Dedifferentiated amniotic fluid mesenchymal stem cell (primary cell): ENCODE measurements around the gene SYNGAP1.

Experiments used
- DNase-seq: peaks from one replicate; pipeline ENCODE4 v3.0.0-alpha.2; 2016; ENCODE audit errors: extremely low spot score

SYNGAP1 gene

GRCh38 chr6:33438978-33439594, 19.2 kb downstream of the SYNGAP1 start:
- DNase-seq: no peak

- DNase-seq: no peak
These were observed 20.2 kb downstream of the SYNGAP1 start for GRCh38 chr6:33439956-33440648.

DNA sequence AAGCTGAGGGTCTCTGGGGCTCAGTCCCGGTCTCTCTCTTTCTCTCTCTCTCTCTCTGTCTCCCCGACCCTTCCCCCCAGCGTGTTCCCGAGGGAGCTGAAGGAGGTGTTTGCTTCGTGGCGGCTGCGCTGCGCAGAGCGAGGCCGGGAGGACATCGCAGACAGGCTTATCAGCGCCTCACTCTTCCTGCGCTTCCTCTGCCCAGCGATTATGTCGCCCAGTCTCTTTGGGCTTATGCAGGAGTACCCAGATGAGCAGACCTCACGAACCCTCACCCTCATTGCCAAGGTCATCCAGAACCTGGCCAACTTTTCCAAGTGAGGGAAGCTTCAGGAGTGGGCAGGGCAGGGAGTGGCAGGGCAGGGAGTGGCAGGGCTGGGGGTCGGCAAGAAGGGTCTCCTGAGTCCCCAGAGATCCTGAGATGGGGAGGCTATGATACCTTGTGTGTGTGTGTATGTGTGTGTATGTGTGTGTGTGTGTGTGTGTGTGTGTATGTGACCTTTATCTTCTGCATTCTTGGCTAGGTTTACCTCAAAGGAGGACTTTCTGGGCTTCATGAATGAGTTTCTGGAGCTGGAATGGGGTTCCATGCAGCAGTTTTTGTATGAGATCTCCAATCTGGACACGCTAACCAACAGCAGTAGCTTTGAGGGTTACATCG, 20.9 kb downstream of the SYNGAP1 start:
- no peak for DNase-seq

DNA sequence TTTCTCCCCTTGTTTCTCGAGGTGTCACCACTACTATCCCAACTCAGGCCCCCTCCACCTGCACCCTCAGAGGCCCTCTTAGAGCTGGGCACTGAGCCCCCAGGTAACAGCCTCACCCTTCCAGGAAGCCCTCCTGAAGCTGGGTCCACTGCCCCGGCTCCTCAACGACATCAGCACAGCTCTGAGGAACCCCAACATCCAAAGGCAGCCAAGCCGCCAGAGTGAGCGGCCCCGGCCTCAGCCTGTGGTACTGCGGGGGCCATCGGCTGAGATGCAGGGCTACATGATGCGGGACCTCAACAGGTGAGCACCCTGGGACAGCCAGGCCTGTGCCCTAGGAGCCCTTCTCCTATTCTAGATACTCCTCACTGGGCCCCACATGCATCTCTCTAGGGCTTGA, 21.6 kb downstream of the SYNGAP1 start:
- DNase-seq: no peak

- DNase-seq: no peak
These were observed 22.4 kb downstream of the SYNGAP1 start for GRCh38 chr6:33442283-33442682.

GRCh38 chr6:33443025-33443424, 23.2 kb downstream of the SYNGAP1 start:
- no peak for DNase-seq

DNA sequence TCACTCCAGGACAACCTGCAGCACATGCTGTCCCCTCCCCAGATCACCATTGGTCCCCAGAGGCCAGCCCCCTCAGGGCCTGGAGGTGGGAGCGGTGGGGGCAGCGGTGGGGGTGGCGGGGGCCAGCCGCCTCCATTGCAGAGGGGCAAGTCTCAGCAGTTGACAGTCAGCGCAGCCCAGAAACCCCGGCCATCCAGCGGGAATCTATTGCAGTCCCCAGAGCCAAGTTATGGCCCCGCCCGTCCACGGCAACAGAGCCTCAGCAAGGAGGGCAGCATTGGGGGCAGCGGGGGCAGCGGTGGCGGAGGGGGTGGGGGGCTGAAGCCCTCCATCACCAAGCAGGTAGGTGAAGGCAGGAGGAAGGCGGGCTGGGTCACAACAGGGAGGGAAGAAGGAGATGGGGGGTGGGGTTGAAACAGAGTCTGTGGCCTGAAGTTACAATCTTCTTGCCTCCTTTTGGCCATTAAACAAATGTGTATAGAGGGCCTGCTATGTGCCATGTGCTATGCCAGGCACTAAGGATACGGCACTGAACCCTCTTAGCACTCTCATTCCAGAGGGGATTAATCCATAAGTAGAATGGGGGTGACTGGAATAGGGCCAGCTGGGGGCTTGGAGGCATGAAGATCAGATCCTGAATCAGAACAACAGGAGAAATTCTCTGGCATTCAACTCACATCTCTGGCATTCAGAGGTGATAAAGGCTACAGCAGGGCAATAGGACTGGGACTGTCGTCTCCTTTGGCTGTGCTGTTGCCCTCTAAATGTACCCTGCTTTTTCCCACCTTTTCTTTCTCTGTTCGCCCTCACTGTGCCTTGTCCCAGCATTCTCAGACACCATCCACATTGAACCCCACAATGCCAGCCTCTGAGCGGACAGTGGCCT, 24.0 kb downstream of the SYNGAP1 start:
- DNase-seq: no peak

DNA sequence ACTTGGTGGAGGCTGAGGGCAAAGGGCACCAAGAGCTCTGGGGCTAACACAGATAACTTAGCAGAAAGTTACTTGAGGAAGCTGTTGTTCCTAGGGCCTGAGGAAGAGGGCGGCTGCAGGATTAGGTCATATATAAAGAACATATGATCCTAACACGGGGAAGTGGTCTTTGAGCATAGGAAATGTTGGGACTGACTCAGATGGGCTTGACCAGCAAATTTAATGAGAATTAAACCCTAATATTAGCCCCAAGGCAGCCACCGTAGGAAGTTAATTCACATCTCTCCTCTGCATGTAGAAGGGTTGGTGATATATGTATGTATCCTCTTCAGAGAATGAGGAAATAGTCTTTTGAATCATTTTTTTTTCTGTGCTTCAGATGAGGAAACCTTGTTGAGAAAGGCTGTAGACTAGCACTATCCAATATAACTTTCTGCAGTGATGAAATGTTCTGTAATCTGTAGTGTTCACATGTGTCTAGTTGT, 25.3 kb downstream of the SYNGAP1 start:
- no peak for DNase-seq

- DNase-seq: no peak
These were observed 26.5 kb downstream of the SYNGAP1 start for GRCh38 chr6:33446356-33446755.

DNA sequence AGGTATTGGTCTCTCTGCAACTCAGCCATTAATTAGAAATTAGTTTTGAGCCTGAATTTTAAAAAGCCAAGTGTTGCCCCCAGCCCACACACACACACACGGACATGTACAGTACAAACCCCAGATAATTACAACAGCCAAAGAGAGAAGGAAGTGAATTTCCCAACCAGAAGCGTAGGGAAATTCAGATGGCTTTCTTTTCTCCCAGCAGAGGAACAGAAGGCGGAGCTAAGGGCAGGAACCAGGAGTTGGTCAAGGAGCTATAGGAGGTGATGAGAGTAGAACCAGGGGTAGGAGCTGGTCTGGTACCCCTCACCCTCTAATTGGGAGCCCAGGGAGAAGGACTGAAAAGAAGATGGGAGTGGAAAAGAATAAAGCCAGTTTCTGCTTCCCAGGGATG, 30.6 kb downstream of the SYNGAP1 start:
- DNase-seq: no peak

DNA sequence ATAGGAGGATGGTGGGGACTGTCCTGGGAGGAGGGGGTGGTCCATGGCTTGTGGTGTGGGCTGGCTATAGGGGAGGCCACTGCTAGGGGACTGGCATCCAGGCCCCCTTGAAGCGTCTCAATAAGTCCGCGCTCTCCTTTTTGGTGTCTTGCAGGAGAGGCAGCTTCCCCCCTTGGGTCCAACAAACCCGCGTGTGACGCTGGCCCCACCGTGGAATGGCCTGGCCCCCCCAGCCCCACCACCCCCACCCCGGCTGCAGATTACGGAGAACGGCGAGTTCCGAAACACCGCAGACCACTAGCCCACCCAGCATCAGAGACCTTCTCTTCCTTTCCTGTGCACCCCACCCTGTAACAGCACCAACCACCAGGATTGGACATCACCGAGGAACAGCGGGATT, 31.7 kb downstream of the SYNGAP1 start:
- no peak for DNase-seq

DNA sequence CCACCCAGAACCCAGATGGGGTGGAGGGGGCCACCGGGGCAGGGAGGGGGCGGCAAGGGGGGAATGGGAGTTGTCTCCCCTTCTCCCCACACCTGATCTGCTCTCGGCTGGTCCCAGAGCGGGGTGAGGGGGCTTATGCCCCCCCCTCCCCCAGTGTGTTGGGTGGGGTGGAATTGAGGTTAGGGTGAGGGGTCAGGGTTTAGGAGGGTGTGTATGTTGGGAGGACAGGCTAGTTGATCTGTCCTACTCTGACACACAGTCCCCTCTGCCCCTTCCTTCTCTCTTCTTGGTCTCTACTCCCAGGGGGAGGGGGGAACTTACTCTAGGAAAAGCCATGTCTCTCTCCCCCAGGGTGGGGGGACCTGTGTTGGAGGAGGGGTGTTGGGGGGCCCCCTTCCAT, 32.6 kb downstream of the SYNGAP1 start:
- no peak for DNase-seq

DNA sequence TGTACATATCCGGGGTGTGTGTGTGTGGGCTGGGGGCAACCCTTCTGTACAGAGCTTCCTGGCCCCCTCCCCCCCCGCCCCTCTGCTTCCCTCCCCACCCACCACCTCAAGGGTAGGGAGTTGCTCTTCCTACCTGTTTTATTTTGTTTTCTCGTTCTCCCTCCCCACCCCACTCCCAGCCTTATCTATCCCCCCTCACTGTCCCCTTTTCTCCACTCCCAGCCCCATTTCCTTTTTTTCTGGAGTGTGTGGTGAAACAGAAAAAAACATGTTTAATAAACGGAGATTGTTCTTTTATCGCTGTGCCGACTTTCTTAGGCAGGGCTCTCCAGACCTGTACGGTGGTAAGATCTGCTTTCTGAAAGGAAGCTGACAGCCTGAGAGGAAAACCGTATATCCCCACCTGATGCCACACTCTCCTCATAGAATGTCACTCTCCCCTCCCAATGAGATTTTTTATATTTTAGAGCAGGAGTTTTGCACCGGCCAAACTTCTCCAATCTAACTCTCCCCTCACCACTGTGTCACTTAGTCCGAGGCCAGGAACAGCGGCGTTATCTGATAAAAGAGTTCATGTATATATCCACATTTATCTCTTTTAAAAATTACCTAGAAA, 33.6 kb downstream of the SYNGAP1 start:
- no peak for DNase-seq

GRCh38 chr6:33454009-33454946, 34.4 kb downstream of the SYNGAP1 start, which contains the start of gene ZBTB9:
Gene ZBTB9, plus strand, starts transcription at chr6:33454576. Its CDS starts 525 bp downstream, at chr6:33455101.
- DNase-seq: peak; percentile 96

DNA sequence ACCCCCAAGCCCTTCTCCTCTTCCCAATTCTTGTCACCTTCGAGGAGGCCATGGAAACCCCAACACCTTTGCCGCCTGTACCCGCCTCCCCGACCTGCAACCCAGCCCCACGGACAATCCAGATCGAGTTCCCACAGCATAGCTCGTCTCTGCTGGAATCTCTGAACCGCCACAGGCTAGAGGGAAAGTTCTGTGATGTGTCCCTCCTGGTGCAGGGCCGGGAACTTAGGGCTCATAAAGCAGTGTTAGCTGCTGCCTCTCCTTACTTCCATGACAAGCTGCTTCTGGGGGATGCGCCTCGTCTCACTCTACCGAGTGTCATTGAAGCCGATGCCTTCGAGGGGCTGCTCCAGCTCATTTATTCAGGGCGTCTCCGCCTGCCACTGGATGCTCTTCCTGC, 35.2 kb downstream of the SYNGAP1 start:
- no peak for DNase-seq

- no peak for DNase-seq
These were observed 36.3 kb downstream of the SYNGAP1 start for GRCh38 chr6:33456156-33456555.

DNA sequence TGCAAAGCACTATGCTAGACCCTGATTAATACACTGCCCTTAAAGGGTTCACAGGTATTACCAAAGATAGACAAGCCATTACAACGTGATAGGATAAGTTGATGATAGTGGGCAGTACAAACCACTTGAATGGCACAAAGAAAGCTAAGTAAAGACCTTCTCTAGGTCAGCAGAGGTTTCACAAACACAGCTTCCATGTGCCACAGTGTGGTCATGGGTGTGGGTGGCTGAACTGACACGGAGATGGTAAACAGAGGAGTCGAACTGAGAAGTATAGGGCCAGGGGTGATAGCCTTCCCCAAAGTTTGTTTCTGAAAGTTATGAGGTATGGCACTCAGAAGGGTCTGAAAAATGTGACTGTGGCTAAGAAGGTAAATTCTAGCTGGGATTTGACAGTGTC, 38.8 kb downstream of the SYNGAP1 start:
- no peak for DNase-seq

DNA sequence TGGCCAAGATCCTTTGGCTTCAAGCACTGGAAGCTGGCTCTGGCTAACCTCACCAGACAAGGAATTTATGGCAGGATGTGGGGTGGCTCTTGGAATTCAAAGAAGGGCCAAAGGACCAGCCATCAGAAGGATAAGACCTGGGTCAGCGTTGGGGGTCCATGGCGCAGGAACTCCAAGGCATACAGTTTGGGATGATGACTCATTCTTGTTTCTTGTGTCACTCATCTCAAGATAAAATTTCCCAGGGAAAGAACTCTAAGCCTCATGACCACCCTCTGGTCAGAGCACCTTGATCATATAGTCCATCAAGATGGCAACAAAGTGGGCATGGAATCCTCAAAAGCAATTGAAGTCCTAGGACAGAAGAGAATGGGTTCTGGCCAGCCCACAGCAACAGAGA, 39.4 kb downstream of the SYNGAP1 start:
- no peak for DNase-seq

DNA sequence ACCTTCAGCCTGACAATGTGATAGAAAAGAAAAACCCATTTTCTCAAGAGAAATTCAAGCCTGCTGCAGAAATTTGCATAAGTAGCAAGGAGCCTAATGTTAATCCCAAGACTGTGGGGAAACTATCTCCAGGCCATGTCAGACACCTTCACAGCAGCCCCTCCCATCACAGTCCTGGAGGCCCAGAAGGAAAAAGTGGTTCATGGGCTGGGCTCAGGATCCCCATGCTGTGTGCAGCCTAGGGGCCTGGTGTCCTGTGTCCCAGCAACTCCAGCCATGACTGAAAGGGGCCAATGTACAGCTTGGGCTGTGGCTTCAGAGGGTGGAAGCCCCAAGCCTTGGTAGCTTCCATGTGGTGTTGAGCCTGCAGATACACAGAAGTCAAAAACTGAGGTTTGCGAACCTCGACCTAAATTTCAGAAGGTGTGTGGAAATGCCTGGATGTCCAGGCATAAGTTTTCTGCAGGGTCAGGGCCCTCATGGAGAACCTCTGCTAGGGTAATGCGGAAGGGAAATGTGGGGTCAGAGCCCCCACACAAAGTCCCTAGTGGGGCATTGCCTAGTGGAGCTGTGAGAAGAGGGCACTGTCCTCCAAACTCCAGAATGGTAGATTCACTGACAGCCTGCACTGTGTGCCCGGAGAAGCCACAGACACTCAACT, 46.3 kb downstream of the SYNGAP1 start:
- no peak for DNase-seq

DNA sequence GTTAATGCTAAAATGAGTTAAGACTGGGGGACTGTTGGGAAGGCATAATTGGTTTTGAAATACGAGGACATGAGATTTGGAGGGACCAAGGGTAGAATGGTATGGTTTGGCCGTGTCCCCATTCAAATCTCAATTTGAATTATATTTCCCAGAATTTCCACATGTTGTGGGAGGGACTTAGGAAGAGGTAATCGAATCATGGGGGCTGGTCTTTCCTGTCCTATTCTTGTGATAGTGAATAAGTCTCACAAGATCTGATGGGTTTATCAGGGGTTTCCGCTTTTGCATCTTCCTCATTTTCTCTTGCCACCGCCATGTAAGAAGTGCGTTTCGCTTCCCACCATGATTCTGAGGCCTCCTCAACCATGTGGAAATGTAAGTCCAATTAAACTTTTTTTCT, 47.2 kb downstream of the SYNGAP1 start:
- DNase-seq: no peak
